ENCODE measurements around the gene FZD10.

The FZD10 gene

GRCh38 chr12:130205495-130205894 lies 43.2 kb downstream of the FZD10 start:
- no peak for DNase-seq (ENCODE audit: low spot score)

GRCh38 chr12:130212384-130212989 lies 50.2 kb downstream of the FZD10 start:
- DNase-seq (ENCODE audit: low spot score), result no peak

- DNase-seq (ENCODE audit: low spot score), result no peak
These were observed 51.0 kb downstream of the FZD10 start for GRCh38 chr12:130213249-130213648.

- no peak for DNase-seq (ENCODE audit: low spot score)
These were observed 52.6 kb downstream of the FZD10 start for GRCh38 chr12:130214686-130215395.
